GM19025 (cell line): ENCODE results near the gene NTSR2.

Experiments
- ATAC-seq: cut with Tn5 transposase; IDR thresholded peaks from one replicate; pipeline ENCODE4 v1.9.1; 2021; ENCODE audit warnings: mild to moderate bottlenecking, low read depth, moderate library complexity; ENCODE audit not compliant: unreplicated experiment

NTSR2 gene, protein sequence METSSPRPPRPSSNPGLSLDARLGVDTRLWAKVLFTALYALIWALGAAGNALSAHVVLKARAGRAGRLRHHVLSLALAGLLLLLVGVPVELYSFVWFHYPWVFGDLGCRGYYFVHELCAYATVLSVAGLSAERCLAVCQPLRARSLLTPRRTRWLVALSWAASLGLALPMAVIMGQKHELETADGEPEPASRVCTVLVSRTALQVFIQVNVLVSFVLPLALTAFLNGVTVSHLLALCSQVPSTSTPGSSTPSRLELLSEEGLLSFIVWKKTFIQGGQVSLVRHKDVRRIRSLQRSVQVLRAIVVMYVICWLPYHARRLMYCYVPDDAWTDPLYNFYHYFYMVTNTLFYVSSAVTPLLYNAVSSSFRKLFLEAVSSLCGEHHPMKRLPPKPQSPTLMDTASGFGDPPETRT

DNA sequence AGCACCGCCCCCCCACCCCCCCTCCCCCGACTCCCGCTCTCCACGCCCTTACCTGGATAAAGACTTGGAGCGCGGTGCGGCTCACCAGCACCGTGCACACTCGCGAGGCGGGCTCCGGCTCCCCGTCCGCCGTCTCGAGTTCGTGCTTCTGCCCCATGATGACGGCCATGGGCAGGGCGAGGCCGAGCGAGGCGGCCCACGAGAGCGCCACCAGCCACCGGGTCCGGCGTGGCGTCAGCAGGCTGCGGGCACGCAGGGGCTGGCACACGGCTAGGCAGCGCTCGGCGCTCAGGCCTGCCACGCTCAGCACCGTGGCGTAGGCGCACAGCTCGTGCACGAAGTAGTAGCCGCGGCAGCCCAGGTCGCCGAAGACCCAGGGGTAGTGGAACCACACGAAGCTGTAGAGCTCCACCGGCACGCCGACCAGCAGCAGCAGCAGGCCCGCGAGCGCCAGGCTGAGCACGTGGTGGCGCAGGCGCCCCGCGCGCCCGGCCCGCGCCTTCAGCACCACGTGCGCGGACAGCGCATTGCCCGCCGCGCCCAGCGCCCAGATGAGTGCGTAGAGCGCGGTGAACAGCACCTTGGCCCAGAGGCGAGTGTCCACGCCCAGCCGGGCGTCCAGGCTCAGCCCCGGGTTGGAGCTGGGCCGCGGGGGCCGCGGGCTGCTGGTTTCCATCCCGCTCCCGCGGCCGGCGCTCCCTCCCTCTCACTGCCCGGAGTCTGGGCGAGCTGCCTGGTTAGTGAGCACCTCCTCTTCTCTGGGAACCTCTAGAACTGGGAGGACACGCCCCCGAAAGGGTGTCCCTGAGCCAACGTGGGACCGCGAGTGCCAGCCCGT, at the start of gene NTSR2:
Gene NTSR2 (minus strand): TSS at position 742 of the 838 bp plus-strand sequence. CDS start 66 bp downstream, at position 676.
- no peak for ATAC-seq

DNA sequence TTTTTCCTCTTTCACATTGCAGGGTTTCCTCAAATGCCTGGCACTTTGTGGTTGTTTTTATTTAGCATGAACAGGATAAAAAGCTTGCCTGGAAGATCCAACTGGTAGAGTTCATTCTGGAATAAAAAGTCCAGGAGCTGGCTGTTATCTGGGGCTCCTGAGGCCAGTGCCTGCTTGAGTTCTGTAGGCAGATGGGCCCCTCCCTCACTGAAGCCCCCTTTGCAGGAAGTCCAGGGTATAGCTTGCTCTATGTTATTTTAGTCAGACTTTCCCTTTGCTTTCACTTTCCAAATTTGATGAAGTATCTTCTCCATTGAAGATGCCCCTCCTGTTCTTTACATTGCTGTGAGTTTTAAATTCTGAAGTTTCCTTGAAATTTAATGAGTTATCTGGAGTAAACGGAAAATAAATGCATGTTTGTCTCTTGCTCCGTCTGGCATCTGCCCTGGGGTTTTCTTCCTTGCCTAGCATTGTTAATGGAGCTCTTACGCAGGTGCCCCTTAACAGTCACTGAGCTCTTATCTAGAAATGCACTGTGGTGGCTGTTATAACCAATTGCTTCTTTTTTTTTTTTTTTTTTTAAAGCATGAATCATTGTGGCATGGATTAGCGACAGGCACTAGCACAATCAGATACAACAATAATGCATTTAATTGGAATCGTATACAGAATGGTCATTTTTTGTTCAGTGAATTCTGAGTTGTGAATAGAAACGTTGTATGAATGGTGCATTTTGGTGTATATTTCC, 49.4 kb upstream of the NTSR2 start:
- no peak for ATAC-seq

DNA sequence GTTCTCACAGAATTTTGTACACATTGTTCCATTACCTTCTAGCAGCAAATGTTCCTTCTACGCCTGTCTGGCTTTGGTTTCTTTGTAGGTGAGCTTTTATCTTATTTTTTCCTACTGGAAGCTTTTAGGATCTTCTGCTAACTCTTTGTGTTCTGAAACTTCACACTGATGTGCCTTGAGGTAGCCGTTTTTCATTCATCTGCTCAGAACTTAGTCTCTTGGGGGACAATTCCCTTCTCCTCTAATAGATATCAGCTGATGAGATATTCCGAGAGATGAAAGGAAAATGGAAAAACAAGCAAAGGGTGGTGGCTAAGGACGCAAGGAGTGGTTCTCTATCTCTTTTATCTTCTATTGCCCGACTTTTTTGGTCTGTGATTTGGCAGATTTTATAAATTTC, 48.6 kb upstream of the NTSR2 start:
- no peak for ATAC-seq

DNA sequence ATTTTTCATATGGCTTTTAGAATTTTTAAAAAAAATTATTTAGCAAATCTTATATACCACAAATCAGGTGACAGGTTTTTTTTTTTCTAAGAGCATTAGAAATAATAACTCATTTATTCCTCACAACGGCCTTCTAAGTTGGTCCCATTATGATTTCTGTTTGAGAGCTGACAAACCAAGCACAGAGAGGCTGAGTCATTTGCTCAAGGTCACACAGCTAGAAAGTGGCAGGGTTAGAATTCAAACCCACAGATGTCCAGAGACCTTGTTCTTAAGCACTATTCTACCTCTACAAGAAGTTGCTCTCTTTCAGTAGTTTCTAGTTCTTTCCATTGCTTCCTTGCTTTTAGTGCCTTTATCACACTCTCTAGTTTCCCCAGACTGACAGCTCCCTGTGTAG, 47.6 kb upstream of the NTSR2 start:
- no peak for ATAC-seq

DNA sequence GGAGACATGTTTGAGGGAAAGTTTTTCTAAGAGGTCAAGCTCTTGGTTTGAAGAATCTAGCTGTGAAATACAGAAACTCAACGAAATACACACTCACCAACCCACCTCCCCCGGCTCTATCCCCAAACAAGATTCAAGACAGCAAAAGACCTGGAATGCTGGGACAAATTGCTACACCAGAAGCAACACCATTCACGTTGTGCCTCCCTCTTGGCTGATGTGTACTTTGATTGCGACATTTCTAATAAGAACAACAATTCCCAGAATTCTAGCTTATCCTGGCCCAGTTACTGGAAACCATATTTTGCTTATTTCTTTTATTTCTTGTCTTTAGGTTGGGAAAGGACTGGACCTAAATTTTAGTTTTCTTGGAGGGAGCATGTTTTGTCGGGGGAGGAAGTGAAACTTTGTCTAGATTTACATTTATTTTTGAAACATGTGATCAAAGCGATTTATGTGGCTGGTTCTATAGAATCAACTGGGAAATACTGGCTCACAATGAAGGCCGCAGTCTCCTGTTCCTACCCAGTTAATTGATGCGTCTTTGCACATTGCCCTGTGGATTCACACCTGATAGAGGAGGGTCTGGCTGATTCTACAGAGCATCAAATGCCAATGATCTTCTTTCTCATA, 46.8 kb upstream of the NTSR2 start:
- ATAC-seq: no peak

DNA sequence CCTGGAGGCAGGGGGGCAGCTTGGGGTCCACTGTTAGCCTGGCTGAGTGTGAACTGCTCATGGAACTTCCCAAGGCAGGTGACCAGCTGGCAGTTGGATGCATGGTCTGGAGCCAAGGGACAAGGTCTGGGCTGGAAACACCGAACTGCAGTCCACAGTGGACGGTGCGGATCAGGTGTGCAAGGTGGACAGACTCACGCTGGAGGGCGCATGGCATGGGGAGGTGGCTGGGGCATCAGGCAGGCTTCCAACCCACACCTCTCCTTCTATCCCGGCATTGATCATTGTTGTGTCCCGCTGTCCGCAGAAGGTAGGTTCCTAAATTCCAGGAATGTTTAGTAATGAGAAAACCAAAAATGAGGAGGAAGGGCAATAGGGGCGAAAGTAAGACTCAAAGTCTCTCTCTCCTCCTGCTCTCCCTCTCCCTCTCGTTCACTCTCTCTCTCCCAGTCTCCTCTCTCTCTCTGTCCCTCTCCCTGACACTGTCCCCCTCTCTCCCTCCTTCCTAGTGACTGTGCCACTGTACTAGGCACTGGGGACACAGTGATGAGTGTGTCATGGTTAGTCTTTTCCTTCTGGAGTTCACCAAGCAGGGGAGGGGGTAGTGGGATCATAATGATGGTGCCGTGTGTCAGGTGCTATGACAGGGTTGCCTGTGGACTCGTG, 46.1 kb upstream of the NTSR2 start:
- no peak for ATAC-seq

DNA sequence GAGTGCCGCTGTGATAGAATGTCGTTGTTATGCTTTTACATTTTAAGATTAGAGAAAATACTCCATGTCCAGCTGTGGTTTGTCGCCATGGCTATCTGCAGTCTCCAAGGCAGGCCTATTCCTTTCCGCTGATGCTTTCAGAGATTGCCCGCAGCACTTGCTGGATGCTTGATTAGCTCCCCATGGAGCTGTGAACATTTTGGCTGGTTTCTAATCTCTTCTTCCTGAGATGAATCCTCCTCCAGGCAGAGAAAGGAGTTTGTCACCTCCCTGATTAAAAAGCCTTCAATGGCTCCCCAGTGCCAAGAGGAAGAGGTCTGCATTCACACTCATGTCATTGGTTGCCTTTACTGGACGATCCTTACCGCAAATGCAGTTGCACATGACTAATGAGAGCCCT, 43.8 kb upstream of the NTSR2 start:
- ATAC-seq: no peak

DNA sequence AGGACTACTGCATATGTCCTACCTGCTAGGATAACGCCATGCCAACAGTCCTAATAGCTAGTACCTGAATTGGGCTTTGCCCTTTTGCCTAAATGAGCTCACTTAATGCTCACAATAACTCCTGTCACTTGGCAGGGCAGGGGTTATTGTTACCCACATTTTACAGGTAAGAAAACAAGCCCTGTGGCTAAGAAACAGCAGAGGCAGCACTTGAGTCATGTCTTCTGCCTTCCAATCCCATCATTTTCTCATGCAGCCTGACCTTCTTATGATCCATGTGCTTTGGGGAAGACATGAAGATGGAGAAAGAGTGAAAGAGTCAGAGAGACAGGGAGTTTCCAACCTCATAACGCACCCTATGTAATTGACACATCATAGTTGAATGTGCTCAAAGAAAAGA, 42.9 kb upstream of the NTSR2 start:
- no peak for ATAC-seq

DNA sequence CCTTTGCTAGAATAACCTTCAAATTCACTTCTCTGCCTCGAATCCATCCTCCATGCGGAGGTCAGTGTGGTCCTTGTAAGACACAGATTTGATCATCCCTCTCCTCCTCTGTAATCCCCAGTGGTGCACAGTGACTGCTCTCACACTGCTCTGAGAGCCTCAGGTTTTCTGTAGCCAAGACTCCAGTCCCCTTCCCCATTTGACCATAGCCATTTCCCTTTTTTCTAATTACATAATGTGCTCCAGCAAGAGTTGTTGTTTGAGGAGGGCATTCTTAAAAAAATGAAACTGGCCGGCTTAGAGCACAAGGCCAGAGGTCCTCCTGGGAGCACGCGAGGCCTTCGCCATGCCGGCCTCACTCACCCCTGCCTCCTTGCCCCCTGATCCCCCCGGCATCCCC, 41.8 kb upstream of the NTSR2 start:
- ATAC-seq: no peak

DNA sequence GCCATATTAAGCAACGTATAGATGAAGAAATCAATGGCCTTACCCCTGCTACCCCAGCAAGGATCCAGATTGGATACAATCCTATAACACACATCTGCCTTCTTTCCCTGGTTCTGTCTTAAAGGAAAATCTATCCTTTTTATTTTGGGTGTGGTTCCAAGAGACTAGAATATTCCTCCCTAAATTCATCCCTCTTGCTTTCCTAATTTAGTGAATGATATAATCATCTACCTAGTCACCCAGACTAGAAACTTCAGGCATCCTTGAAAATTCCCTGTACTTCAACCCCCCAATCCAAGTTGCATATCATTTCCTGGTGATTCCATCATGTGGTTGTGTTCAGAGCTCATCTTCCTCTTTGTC, 41.3 kb upstream of the NTSR2 start:
- ATAC-seq: no peak

DNA sequence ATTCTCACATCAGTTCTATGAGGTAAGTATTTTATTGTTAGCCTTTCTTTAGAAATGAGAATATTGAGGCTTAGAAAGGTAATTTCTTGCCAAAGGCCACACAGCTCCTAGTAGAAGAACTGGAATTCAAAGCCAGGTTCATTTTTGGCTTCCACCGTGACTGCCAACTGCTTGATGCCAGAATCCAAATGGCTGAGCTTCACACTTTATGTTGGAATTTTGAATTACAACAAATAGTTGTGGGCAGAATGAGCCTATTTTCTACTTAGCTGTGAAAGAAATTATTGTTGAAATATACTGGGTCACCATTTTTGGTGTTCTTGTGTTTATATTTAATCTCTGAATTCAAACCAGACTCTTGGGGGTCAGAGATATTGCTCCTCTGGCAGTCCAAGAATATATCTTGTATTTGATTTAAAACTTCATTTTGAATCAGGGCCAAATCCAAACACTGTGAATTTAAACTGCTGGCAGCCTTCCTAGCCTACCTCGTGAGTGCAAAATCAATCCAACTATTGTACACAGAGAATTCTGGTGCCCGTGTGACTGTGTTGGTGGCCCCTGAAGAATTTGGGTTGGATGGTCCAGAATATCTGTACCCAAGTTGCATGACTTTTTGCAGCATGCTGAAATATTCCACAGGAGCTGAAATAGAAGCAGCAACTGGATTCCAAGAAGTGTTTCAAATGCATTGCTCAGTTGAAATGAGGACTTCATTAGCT, 40.8 kb upstream of the NTSR2 start:
- no peak for ATAC-seq

DNA sequence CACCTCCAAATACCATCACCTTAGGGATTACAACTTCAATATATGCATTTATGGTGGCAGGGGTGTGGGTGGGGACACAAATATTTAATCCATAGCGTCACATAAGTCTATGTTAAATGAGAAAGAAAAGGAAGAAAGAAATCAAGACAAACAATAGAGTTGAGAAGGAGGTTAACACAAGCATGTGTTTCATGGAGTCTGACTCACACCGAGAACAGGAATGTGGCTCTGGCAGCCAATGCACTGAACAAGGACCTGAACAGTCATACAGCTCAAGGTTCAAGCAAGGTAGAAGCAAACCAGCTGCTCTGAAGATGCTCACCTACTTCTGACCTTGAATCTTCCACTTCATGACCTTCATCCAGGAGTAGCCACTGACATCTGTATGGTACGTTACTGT, 40.2 kb upstream of the NTSR2 start:
- no peak for ATAC-seq

DNA sequence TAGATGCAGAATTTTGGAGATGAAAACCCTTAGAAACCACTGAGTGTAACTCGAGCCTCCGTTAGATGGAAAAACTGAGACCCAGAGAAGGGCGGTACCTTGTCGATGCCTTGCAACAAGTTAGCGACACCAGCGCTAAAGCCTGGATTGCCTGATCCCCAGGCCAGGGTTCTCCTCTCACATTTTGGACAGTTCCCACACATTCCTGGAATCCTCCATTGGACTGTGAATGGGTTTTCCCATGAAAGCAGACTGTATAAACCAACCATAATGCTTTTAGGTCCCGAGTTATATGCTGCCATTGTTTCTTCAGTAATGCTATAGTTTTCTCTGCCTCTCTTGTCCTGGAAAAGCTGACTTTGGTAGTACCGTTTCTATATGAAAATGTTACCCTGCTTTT, 39.3 kb upstream of the NTSR2 start:
- no peak for ATAC-seq

DNA sequence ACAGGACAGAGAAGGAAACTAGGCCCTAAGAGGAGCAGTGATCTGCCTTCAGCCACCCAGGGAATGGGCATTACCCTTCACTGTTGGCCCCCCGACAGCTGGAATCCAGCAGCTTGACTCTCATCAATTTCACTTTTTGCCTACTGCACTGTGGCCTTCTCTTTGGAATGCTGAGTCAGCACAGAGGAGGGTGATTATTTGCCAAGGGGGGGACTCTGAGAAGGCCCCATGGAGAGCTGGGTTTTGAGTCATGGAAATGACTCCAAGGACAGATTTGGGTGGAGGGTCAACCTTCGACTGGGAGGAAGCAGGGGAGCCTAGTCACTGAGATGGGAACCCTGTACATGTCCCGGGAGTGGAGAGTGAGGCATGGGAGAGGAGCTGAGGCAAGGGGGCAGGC, 38.1 kb upstream of the NTSR2 start:
- no peak for ATAC-seq

DNA sequence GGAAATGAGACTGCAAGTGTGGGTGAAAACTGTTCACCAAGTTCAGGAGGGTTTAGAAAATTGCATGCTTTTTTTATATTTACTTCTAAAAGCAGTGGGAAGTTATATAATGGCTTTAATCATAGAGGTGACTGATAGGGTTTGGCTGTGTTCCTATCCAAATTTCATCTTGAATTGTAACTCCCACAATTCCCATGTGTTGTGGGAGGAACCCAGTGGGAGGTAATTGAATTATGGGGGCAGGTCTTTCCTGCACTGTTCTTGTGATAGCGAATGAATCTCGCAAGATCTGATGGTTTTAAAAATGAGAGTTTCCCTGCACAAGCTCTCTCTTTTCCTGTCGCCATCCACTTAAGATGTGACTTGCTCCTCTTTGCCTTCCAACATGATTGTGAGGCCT, 35.7 kb upstream of the NTSR2 start:
- no peak for ATAC-seq

DNA sequence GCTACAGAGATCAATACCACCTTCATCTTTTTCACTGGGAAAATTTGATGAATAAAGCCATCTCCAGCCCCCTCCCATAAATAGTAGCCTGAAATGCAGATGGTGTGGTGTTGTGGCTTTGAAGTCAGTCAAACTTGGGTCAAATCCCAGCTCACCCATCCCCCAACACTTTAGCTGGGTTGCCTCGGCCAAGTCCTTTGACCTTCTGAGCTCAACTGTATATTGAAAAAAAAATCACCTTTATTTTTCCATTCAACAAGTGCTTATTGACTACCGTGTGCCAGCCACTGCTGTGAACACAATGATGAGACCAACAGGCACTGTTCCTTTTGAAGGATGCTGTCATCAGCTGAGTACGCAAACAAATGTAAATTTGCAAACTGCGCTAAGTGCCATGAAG, 35.1 kb upstream of the NTSR2 start:
- no peak for ATAC-seq

DNA sequence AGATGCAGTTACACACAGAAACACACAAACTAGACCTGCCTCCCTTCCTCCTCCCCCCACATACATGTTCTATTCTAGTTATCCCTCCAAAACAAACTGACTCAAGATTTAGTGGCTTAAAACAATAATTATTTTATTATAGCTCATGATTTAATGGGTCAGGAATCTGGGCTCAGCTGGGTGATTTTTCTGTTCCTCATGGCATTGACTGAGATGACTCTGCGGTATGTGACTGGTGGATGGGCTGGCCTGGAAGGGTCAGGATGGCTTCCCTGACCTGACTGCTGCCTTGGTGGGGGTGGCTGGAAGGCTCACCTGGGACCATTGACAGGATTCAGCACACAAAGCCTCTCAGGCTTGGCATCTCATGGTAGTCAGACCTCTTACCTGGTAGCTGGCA, 33.7 kb upstream of the NTSR2 start:
- no peak for ATAC-seq

DNA sequence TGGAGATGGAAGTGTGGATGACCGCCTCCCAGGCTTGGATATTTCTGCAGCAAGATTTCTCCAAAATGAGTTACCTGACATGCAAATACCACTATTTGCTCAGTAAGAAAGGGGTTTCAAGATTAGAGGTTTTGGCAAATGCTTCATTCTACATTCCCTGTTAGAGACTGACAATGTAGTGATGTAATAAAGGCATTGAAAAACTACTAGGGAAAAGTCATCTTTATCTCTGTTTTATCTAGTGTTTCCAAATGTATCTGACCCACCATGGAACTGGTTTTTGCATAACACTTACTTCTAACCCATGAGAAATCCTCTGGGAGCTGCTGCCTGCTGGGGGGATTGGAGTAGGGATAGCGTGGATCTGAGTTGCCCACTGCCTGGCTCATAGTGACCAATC, 33.0 kb upstream of the NTSR2 start:
- no peak for ATAC-seq

DNA sequence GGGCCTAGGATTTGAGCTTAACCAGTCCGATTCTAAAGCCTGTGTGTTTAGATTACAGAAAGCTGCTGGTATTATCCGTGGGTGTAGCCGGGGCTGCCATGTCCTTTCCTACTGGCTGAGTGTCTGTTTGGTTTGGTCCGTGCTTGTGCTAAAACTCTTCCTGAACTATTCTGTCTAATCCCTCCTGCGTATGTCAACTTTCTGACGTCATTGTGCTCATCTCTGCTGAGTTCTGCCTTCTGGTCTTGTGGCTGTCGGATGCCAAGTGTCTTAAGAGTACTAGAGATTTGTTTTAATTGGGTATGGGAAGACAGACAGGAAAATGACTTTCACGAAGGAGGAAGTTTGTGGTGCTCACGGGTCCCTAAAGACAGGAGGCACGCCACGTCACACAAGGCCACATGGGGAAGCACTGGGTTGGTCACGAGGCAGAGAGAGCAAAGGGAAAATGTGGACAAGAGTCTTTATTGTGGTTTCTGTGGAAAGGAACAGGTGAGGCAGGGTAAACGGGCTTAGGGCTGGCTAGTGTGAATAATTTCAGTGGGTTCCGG, 31.8 kb upstream of the NTSR2 start:
- no peak for ATAC-seq
